HepG2 (cell line): ENCODE results near the gene C2. TPM values are rescaled to one million over a fixed set of nuclear protein-coding genes. Genes with fewer than 3 reads are reported as not detected.

Source experiments
- CCDC6 ChIP-seq: sonication (generic); formaldehyde crosslinking; IDR thresholded peaks from 2 replicates; pipeline ENCODE4 v1.8.1; 2022; ENCODE audit warnings: mild to moderate bottlenecking, missing genetic modification reagents, moderate library complexity
- GABPB1 ChIP-seq: IDR thresholded peaks from 2 replicates; pipeline ENCODE4 v1.6.1; 2016; ENCODE audit warnings: mild to moderate bottlenecking, missing genetic modification reagents, moderate library complexity, missing compliant biosample characterization
- HHEX ChIP-seq: IDR thresholded peaks from 2 replicates; pipeline ENCODE4 v1.6.1; 2016; ENCODE audit warnings: control low read depth
- KAT7 ChIP-seq: IDR thresholded peaks from 2 replicates; pipeline ENCODE4 v1.6.1; 2018; ENCODE audit warnings: borderline replicate concordance, missing compliant biosample characterization
- KDM5B ChIP-seq: sonication (generic); formaldehyde crosslinking; IDR thresholded peaks from 2 replicates; pipeline ENCODE4 v1.4.0; 2020; ENCODE audit warnings: missing genetic modification reagents, mild to moderate bottlenecking, borderline replicate concordance
- KLF13 ChIP-seq: sonication (generic); formaldehyde crosslinking; IDR thresholded peaks from 2 replicates; pipeline ENCODE4 v1.4.0; 2020; ENCODE audit warnings: mild to moderate bottlenecking, missing genetic modification reagents
- MEF2D ChIP-seq: sonication (generic); formaldehyde crosslinking; IDR thresholded peaks from 2 replicates; pipeline ENCODE4 v1.5.1; 2020; ENCODE audit warnings: mild to moderate bottlenecking, missing genetic modification reagents
- NCOA2 ChIP-seq: sonication (generic); formaldehyde crosslinking; IDR thresholded peaks from 2 replicates; pipeline ENCODE4 v1.8.0; 2022; ENCODE audit warnings: inconsistent platforms
- SAP130 ChIP-seq: IDR thresholded peaks from 2 replicates; pipeline ENCODE4 v1.6.1; 2016; ENCODE audit warnings: low read depth
- SMARCE1 ChIP-seq: fragments of 450-650 bp; IDR thresholded peaks from 2 replicates; pipeline ENCODE4 v1.6.1; 2017; ENCODE audit warnings: borderline replicate concordance
- SMC3 ChIP-seq: IDR thresholded peaks from 2 replicates; pipeline ENCODE4 v1.6.1; 2011; ENCODE audit warnings: low read length, improper control_type of control experiment
- ZEB1 ChIP-seq: IDR thresholded peaks from 2 replicates; pipeline ENCODE4 v1.6.1; 2012; ENCODE audit warnings: mild to moderate bottlenecking, low read depth, inconsistent platforms; ENCODE audit not compliant: insufficient replicate concordance
- ZNF136 ChIP-seq: sonication (generic); formaldehyde crosslinking; IDR thresholded peaks from 2 replicates; pipeline ENCODE4 v1.8.1; 2022; ENCODE audit warnings: low read depth, mild to moderate bottlenecking, moderate library complexity, missing genetic modification reagents
- ZNF317 ChIP-seq: sonication (generic); formaldehyde crosslinking; IDR thresholded peaks from 2 replicates; pipeline ENCODE4 v1.5.0; 2020; ENCODE audit warnings: mild to moderate bottlenecking, missing genetic modification reagents
- ZNF484 ChIP-seq: sonication (generic); formaldehyde crosslinking; IDR thresholded peaks from 2 replicates; pipeline ENCODE4 v1.5.1; 2020; ENCODE audit warnings: mild to moderate bottlenecking, low read depth, missing genetic modification reagents, borderline replicate concordance
- ZNF598 ChIP-seq: sonication (generic); formaldehyde crosslinking; IDR thresholded peaks from 2 replicates; pipeline ENCODE4 v1.5.1; 2020; ENCODE audit warnings: mild to moderate bottlenecking, missing genetic modification reagents, borderline replicate concordance
- ZNF619 ChIP-seq: sonication (generic); formaldehyde crosslinking; IDR thresholded peaks from 2 replicates; pipeline ENCODE4 v1.4.0; 2020; ENCODE audit warnings: mild to moderate bottlenecking, missing genetic modification reagents
- ZNF782 ChIP-seq: sonication (generic); formaldehyde crosslinking; IDR thresholded peaks from 2 replicates; pipeline ENCODE4 v1.4.0; 2020; ENCODE audit warnings: missing genetic modification reagents, mild to moderate bottlenecking, borderline replicate concordance
- ZNF83 ChIP-seq: sonication (generic); formaldehyde crosslinking; IDR thresholded peaks from 2 replicates; pipeline ENCODE4 v1.4.0; 2020; ENCODE audit warnings: missing genetic modification reagents, mild to moderate bottlenecking, borderline replicate concordance
- polyA plus RNA-seq, 8 experiments: library from polyadenylated mRNA; depleted of rRNA in 3 of 8; stranded (reverse) in 7 of 8; unstranded in 1 of 8; fragments of >200 nt; fragmentation: Illumina TruSeq in 4 of 8; extraction: Trizol in 4 of 8; gene quantifications; 2 replicates each; pipeline versions ENCODE4 v1.2.1 to v1.2.3, GENCODE V29; 2011 to 2016; ENCODE audit warnings: low read depth in 4 of 8, missing spikeins in 1 of 8, mixed read lengths in 1 of 8; ENCODE audit not compliant: insufficient read depth in 1 of 8
- total RNA-seq, 5 experiments: library from RNA; depleted of rRNA; stranded (reverse); fragments of >200 nt; fragmentation: Illumina TruSeq; extraction: Trizol; gene quantifications; 2 replicates each; pipeline ENCODE4 v1.2.3, GENCODE V29; 2016; ENCODE audit warnings: low read depth in 1 of 5
- TF ChIP-seq, protein P1 (sequence below): sonication (generic); formaldehyde crosslinking; IDR thresholded peaks from 2 replicates; pipeline ENCODE4 v1.4.0; 2020; ENCODE audit warnings: mild to moderate bottlenecking, low read depth, missing genetic modification reagents
- TF ChIP-seq, protein P2 (sequence below): sonication (generic); formaldehyde crosslinking; IDR thresholded peaks from 2 replicates; pipeline ENCODE4 v1.8.1; 2023; ENCODE audit warnings: mild to moderate bottlenecking, inconsistent platforms, moderate library complexity, missing genetic modification reagents, borderline replicate concordance
- TF ChIP-seq, protein P3 (sequence below): IDR thresholded peaks from 2 replicates; pipeline ENCODE4 v1.6.1; 2016; ENCODE audit warnings: control low read depth
- TF ChIP-seq, protein P4 (sequence below): sonication (generic); formaldehyde crosslinking; conservative IDR thresholded peaks from 2 replicates; pipeline ENCODE4 v1.8.0; 2022; ENCODE audit warnings: mild to moderate bottlenecking, moderate library complexity, missing genetic modification reagents

The C2 gene
- total and polyA plus RNA-seq, 2 of the 13 experiments (the other 11 are each of a cell fraction or from before 2014, with no cell fraction given), result 165 to 307 TPM

DNA sequence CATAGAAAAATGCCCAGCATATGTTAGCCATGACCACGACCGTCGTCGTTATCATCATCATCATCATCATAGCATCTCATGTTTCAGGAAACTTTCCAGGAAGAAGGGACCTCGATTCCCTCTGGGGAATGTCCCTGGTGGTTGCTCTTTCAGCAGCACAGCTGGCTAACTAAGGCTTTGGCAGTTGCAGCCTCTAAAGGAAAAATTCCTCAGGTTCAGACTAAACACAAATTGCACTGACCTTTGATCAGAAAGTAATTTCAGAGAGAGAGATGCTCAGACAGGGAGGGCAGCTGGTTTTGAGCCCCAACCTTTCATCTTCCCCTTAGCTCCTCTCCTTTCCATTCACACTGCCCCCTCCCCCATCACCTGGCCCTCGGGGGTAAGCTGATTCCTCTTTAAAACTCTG lies 12.7 kb downstream of the C2 start (continued):
- TF ChIP-seq, protein P1, sequence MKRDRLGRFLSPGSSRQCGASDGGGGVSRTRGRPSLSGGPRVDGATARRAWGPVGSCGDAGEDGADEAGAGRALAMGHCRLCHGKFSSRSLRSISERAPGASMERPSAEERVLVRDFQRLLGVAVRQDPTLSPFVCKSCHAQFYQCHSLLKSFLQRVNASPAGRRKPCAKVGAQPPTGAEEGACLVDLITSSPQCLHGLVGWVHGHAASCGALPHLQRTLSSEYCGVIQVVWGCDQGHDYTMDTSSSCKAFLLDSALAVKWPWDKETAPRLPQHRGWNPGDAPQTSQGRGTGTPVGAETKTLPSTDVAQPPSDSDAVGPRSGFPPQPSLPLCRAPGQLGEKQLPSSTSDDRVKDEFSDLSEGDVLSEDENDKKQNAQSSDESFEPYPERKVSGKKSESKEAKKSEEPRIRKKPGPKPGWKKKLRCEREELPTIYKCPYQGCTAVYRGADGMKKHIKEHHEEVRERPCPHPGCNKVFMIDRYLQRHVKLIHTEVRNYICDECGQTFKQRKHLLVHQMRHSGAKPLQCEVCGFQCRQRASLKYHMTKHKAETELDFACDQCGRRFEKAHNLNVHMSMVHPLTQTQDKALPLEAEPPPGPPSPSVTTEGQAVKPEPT (CRISPR knock-in tag), result no peak
- TF ChIP-seq KDM5B (CRISPR knock-in tag), result no peak
- TF ChIP-seq SAP130, result peak; percentile 47
- peak; percentile 22; the same call in 1 of the 2 replicates for TF ChIP-seq NCOA2
- TF ChIP-seq, protein P2, sequence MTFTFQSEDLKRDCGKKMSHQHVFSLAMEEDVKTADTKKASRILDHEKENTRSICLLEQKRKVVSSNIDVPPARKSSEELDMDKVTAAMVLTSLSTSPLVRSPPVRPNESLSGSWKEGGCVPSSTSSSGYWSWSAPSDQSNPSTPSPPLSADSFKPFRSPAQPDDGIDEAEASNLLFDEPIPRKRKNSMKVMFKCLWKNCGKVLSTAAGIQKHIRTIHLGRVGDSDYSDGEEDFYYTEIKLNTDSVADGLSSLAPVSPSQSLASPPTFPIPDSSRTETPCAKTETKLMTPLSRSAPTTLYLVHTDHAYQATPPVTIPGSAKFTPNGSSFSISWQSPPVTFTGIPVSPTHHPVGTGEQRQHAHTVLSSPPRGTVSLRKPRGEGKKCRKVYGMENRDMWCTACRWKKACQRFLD (CRISPR knock-in tag), result no peak
- TF ChIP-seq MEF2D (CRISPR knock-in tag), result no peak
- TF ChIP-seq ZNF317 (CRISPR knock-in tag), result no peak
- no peak for TF ChIP-seq ZNF782 (CRISPR knock-in tag)
- TF ChIP-seq, protein P3, sequence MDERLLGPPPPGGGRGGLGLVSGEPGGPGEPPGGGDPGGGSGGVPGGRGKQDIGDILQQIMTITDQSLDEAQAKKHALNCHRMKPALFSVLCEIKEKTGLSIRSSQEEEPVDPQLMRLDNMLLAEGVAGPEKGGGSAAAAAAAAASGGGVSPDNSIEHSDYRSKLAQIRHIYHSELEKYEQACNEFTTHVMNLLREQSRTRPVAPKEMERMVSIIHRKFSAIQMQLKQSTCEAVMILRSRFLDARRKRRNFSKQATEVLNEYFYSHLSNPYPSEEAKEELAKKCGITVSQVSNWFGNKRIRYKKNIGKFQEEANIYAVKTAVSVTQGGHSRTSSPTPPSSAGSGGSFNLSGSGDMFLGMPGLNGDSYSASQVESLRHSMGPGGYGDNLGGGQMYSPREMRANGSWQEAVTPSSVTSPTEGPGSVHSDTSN (CRISPR knock-in tag), result no peak
- TF ChIP-seq ZNF619, result no peak
- no peak for TF ChIP-seq HHEX
- no peak for TF ChIP-seq ZNF83
- no peak for TF ChIP-seq ZNF598 (CRISPR knock-in tag)
- no peak for TF ChIP-seq ZNF136 (CRISPR knock-in tag)
- no peak for TF ChIP-seq SMARCE1
- no peak for TF ChIP-seq GABPB1 (CRISPR knock-in tag)
- TF ChIP-seq ZEB1, result no peak
- no peak for TF ChIP-seq KLF13 (CRISPR knock-in tag)
- TF ChIP-seq, protein P4, sequence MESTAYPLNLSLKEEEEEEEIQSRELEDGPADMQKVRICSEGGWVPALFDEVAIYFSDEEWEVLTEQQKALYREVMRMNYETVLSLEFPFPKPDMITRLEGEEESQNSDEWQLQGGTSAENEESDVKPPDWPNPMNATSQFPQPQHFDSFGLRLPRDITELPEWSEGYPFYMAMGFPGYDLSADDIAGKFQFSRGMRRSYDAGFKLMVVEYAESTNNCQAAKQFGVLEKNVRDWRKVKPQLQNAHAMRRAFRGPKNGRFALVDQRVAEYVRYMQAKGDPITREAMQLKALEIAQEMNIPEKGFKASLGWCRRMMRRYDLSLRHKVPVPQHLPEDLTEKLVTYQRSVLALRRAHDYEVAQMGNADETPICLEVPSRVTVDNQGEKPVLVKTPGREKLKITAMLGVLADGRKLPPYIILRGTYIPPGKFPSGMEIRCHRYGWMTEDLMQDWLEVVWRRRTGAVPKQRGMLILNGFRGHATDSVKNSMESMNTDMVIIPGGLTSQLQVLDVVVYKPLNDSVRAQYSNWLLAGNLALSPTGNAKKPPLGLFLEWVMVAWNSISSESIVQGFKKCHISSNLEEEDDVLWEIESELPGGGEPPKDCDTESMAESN, result no peak
- TF ChIP-seq SMC3, result peak; percentile 22; the same call in 1 of the 2 replicates
- TF ChIP-seq KAT7, result no peak
- no peak for TF ChIP-seq ZNF484 (CRISPR knock-in tag)
- TF ChIP-seq CCDC6 (CRISPR knock-in tag), result no peak
